HepG2 (cell line): ENCODE measurements around the gene DYNC1I2.

Experiments
- ARNT2 ChIP-seq: sonication (generic); formaldehyde crosslinking; IDR thresholded peaks from 2 replicates; pipeline ENCODE4 v1.8.0; 2022; ENCODE audit warnings: mild to moderate bottlenecking, low read depth, missing genetic modification reagents, moderate library complexity
- BHLHE40 ChIP-seq: IDR thresholded peaks from 2 replicates; pipeline ENCODE4 v1.6.1; 2011; ENCODE audit warnings: low read length, improper control_type of control experiment
- FOXA1 ChIP-seq, 2 experiments: fragments of 450-650 bp in 1 of 2; sonication (generic) in 1 of 2; formaldehyde crosslinking in 1 of 2; IDR thresholded peaks; 2 replicates each; pipeline versions ENCODE4 v1.4.0 to v1.6.1; 2016 to 2020; ENCODE audit warnings: missing genetic modification reagents in 1 of 2
- ZNF530 ChIP-seq: sonication (generic); formaldehyde crosslinking; IDR thresholded peaks from 2 replicates; pipeline ENCODE4 v1.5.0; 2020; ENCODE audit warnings: low read depth, mild to moderate bottlenecking, missing genetic modification reagents
- TF ChIP-seq, protein P1 (sequence below): IDR thresholded peaks from 2 replicates; pipeline ENCODE4 v1.6.1; 2016; ENCODE audit warnings: low read depth, borderline replicate concordance

DNA sequence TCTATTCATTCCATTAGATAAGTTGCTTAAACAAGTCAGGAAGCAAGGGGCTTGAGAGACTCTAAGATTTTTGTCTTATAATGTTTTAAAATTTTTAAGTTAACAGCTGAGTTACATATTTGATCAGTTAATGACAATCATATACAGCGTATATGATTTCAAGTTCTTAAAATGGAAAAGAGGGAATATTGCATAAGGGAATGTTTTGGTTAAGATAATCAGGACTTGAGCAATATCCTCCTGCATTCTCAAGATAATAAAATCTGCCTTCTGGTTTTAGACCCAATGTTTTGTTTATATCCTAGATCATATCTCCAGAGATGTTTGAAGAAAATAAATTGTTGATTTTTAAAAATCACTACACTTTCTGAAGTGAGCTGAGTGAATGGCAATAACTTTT lies 13.4 kb upstream of the DYNC1I2 start:
- TF ChIP-seq ZNF530 (CRISPR knock-in tag) = no peak
- TF ChIP-seq FOXA1 (IDR thresholded peaks at IDR 0.05) = no peak
- TF ChIP-seq FOXA1 (CRISPR knock-in tag; IDR thresholded peaks at IDR 0.05) = no peak
- TF ChIP-seq BHLHE40 = no peak
- TF ChIP-seq ARNT2 (CRISPR knock-in tag) = no peak
- TF ChIP-seq, protein P1, sequence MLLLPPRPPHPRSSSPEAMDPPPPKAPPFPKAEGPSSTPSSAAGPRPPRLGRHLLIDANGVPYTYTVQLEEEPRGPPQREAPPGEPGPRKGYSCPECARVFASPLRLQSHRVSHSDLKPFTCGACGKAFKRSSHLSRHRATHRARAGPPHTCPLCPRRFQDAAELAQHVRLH (CRISPR knock-in tag) = no peak
